Measurements from ENCODE around the gene PDSS1. TPM values are rescaled to one million over a fixed set of nuclear protein-coding genes. Genes with fewer than 3 reads are reported as not detected.

PDSS1 gene
- total and polyA plus RNA-seq, 9 of the 15 experiments (the other 6 are each of a cell fraction or from before 2014, with no cell fraction given): 11.0 to 59.5 (median 45.3) TPM

DNA sequence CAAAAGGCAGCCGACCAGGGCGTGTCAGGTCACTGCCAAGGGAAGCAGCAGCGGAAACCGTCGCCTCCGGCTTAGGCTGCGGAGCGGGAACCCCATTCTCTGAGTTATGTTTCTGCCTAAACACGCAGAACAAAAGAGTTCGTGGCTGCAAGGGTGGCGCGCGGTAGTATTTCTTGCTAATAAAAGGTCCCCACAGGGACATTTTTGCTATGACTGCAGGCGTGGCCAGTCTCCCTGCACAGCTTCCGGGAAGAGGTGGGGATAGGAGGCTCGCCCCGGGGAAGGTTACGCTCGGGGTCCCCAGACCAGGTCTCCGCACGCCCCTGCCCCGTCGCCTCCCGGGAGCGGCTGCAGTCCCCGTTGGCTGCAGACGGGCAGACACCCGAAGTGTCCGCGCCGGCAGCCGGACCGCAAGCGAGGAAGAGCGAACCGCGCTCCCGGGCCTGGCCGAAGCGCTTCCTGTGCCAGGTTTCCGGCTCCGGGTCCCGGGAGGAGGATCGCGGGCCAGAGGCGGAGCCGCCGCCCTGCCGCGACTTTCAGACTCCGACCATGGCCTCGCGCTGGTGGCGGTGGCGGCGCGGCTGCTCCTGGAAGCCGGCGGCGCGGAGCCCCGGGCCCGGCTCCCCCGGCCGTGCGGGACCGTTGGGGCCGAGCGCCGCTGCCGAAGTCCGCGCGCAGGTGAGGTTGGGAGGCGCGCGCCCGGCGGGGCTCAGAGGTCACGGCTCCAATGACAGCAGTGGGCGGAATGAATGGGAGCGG is at the start of gene PDSS1 (continued):
- TF ChIP-seq, protein P1, sequence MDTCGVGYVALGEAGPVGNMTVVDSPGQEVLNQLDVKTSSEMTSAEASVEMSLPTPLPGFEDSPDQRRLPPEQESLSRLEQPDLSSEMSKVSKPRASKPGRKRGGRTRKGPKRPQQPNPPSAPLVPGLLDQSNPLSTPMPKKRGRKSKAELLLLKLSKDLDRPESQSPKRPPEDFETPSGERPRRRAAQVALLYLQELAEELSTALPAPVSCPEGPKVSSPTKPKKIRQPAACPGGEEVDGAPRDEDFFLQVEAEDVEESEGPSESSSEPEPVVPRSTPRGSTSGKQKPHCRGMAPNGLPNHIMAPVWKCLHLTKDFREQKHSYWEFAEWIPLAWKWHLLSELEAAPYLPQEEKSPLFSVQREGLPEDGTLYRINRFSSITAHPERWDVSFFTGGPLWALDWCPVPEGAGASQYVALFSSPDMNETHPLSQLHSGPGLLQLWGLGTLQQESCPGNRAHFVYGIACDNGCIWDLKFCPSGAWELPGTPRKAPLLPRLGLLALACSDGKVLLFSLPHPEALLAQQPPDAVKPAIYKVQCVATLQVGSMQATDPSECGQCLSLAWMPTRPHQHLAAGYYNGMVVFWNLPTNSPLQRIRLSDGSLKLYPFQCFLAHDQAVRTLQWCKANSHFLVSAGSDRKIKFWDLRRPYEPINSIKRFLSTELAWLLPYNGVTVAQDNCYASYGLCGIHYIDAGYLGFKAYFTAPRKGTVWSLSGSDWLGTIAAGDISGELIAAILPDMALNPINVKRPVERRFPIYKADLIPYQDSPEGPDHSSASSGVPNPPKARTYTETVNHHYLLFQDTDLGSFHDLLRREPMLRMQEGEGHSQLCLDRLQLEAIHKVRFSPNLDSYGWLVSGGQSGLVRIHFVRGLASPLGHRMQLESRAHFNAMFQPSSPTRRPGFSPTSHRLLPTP (IDR thresholded peaks at IDR 0.05; ENCODE audit: borderline replicate concordance, extremely low read depth, insufficient read length): no peak
- peak in 1 of 2 experiments; percentile 22; a peak in 1 of 4 replicates for TF ChIP-seq ZMIZ1 (IDR thresholded peaks at IDR 0.05; ENCODE audit: low read depth in 2 of 2, low read length in 2 of 2)
- no peak for TF ChIP-seq LEF1 (IDR thresholded peaks at IDR 0.05)
- TF ChIP-seq HMGN3 (IDR thresholded peaks at IDR 0.05; ENCODE audit: borderline replicate concordance, extremely low read depth, insufficient read length, low read depth, low read length): peak; percentile 34
- TF ChIP-seq, protein P2, sequence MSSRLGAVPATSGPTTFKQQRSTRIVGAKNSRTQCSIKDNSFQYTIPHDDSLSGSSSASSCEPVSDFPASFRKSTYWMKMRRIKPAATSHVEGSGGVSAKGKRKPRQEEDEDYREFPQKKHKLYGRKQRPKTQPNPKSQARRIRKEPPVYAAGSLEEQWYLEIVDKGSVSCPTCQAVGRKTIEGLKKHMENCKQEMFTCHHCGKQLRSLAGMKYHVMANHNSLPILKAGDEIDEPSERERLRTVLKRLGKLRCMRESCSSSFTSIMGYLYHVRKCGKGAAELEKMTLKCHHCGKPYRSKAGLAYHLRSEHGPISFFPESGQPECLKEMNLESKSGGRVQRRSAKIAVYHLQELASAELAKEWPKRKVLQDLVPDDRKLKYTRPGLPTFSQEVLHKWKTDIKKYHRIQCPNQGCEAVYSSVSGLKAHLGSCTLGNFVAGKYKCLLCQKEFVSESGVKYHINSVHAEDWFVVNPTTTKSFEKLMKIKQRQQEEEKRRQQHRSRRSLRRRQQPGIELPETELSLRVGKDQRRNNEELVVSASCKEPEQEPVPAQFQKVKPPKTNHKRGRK (tag; IDR thresholded peaks at IDR 0.05): no peak
- no peak for TF ChIP-seq FOXP1 (CRISPR knock-in tag; IDR thresholded peaks at IDR 0.05)
- no peak for TF ChIP-seq HNRNPK (IDR thresholded peaks at IDR 0.05; ENCODE audit: low read depth, low read length, poor library complexity, severe bottlenecking)
- TF ChIP-seq ZNF644 (tag; IDR thresholded peaks at IDR 0.05; ENCODE audit: low read depth): 0 out of 2 replicates have a peak, but pooled peaks have one; percentile 41
- TF ChIP-seq CC2D1A (IDR thresholded peaks at IDR 0.05): no peak
- peak; percentile 16; the same call in 1 of the 2 replicates for TF ChIP-seq GTF2F1 (IDR thresholded peaks at IDR 0.05; ENCODE audit: low read depth, low read length)
- no peak for TF ChIP-seq HDAC6 (IDR thresholded peaks at IDR 0.05; ENCODE audit: low read depth, low read length)
- no peak for TF ChIP-seq NELFE (IDR thresholded peaks at IDR 0.05; ENCODE audit: insufficient read depth, insufficient read length)
- TF ChIP-seq SMARCB1 (IDR thresholded peaks at IDR 0.05; ENCODE audit: insufficient read length, low read depth): no peak
- peak; percentile 53; the same call in 1 of the 2 replicates for TF ChIP-seq FOXK1 (CRISPR knock-in tag; IDR thresholded peaks at IDR 0.05; ENCODE audit: borderline replicate concordance)
- TF ChIP-seq NBN (IDR thresholded peaks at IDR 0.05; ENCODE audit: low read depth): peak; percentile 56; the same call in 1 of the 2 replicates
- TF ChIP-seq ZNF766 (CRISPR knock-in tag; conservative IDR thresholded peaks at IDR 0.05): peak; percentile 67; the same call in 1 of the 2 replicates
- TF ChIP-seq ZNF324 (CRISPR knock-in tag; IDR thresholded peaks at IDR 0.05): no peak
- TF ChIP-seq ESRRA (IDR thresholded peaks at IDR 0.05; ENCODE audit: borderline replicate concordance, low read depth): peak; percentile 92
- no peak for TF ChIP-seq ASH1L (IDR thresholded peaks at IDR 0.05; ENCODE audit: borderline replicate concordance, low read depth, partially characterized antibody)

Measured in K562 (cell line).